ENCODE data around the gene STRC.
"Not testable (repeated sequence)": the region's sequence is repeated elsewhere in the genome, so short reads cannot be mapped to it uniquely, and the experiment has no call there.

DNA sequence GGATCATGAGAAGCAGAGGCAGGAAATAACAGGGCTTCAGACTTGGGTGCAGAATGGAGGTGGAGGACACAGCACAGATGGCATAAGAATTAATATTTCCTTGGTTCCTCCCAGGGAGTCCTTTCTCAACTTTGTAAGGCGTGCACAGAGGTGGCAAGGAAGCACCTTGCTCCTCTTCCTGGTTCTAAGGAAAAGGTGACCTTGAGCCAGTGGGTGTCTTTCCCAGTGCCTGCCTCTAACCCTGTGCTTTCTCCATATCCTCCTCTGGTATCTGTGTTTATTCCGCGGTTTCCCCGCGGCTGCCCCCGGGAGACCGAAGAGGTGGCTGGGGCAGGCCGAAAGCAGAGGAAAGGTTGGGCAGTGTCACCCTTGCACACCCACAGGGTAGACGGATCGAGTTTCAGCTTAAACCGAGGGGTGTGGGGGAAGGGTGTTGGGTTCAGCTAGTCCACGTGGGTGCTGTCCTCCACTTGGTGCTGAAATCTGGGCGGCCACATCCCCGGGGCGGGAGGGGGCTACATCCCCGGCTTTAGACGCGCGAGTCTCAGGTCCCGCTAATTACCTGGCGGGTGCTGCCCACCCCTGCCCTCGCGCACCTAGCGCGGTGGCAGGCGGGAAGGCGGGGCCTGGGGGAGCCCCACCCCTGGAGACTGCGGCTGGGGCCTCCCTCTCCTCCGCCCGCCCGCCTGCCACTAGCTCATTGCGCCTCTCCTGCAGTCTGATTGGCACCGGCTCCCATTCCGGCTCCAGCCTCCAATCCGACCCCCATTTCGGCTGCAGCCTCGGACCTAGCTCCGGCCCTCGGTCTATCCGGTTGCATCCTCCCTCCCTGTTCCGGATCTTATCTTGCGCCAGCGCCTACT is 25.0 kb downstream of the STRC start, which contains the start of gene CKMT1B:
- TF ChIP-seq, protein P1, sequence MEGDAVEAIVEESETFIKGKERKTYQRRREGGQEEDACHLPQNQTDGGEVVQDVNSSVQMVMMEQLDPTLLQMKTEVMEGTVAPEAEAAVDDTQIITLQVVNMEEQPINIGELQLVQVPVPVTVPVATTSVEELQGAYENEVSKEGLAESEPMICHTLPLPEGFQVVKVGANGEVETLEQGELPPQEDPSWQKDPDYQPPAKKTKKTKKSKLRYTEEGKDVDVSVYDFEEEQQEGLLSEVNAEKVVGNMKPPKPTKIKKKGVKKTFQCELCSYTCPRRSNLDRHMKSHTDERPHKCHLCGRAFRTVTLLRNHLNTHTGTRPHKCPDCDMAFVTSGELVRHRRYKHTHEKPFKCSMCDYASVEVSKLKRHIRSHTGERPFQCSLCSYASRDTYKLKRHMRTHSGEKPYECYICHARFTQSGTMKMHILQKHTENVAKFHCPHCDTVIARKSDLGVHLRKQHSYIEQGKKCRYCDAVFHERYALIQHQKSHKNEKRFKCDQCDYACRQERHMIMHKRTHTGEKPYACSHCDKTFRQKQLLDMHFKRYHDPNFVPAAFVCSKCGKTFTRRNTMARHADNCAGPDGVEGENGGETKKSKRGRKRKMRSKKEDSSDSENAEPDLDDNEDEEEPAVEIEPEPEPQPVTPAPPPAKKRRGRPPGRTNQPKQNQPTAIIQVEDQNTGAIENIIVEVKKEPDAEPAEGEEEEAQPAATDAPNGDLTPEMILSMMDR (IDR thresholded peaks at IDR 0.05): not testable (repeated sequence)
- not testable (repeated sequence) for TF ChIP-seq POLR2A (IDR thresholded peaks at IDR 0.05)
